SU-DHL-6 (cell line): Measurements from ENCODE around the gene SLC37A2.

Source experiments
- EZH2phosphoT487 ChIP-seq: fragments of 200-600 bp; sonication (generic), shearing (Covaris generic); conservative IDR thresholded peaks from 2 replicates; pipeline ENCODE4 v1.6.1; 2018; ENCODE audit warnings: mild to moderate bottlenecking, antibody characterized with exemption, low read length, moderate library complexity, mixed read lengths
- TF ChIP-seq, protein P1 (sequence below): fragments of 200-600 bp; sonication (generic); IDR thresholded peaks from one replicate; pipeline ENCODE4 v1.5.1; 2017; ENCODE audit warnings: antibody characterized with exemption, mild to moderate bottlenecking, low read length, moderate library complexity; ENCODE audit not compliant: insufficient read depth, poor library complexity, severe bottlenecking

DNA sequence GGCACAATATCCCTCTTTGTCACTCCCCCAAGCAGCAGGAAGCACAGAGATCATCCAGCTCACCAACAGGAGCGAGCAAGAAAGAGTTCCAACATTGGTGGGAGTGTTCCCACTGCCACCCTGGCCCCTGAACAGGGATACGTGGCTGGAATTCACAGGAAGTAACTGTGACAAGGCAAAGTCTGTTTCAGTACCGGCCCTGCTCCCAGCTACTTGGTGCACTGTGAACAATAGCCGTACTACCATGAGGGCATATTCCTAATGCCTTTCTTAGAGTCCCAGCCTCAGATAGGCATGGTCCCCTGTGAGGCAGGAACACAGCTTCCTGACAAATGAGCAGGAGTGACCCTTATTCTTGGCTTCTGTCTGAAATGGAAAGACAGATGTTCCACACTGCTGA is 1.8 kb upstream of the SLC37A2 start:
- TF ChIP-seq, protein P1, sequence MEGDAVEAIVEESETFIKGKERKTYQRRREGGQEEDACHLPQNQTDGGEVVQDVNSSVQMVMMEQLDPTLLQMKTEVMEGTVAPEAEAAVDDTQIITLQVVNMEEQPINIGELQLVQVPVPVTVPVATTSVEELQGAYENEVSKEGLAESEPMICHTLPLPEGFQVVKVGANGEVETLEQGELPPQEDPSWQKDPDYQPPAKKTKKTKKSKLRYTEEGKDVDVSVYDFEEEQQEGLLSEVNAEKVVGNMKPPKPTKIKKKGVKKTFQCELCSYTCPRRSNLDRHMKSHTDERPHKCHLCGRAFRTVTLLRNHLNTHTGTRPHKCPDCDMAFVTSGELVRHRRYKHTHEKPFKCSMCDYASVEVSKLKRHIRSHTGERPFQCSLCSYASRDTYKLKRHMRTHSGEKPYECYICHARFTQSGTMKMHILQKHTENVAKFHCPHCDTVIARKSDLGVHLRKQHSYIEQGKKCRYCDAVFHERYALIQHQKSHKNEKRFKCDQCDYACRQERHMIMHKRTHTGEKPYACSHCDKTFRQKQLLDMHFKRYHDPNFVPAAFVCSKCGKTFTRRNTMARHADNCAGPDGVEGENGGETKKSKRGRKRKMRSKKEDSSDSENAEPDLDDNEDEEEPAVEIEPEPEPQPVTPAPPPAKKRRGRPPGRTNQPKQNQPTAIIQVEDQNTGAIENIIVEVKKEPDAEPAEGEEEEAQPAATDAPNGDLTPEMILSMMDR, result no peak
- no peak for TF ChIP-seq EZH2phosphoT487
